Measurements from ENCODE around the gene RPUSD4.

The RPUSD4 gene

GRCh38 chr11:126161023-126161391 lies 50.4 kb downstream of the RPUSD4 start:
- Histone ChIP-seq H3K4me1 (ENCODE audit: control insufficient read depth, low read depth, low read length) (peaks cover 27% of the 10 kb centered on the region), H3K9ac (ENCODE audit: low read length) (no peak overlapping the region), H3K27ac (ENCODE audit: low read length) (no peak overlapping the region), H3K4me3 (ENCODE audit: low read length) (no peak overlapping the region), H3K9me3 (ENCODE audit: control insufficient read depth, low read depth, low read length) (no peaks in the 10 kb centered on the region), H3K27me3 (ENCODE audit: control insufficient read depth, insufficient read depth, low read length) (no peaks in the 10 kb centered on the region), H3K36me3 (ENCODE audit: control insufficient read depth, low read depth, low read length) (no peaks in the 10 kb centered on the region)

- Histone ChIP-seq H3K36me3 (ENCODE audit: control insufficient read depth, low read depth, low read length) (no peaks in the 10 kb centered on the region), H3K4me1 (ENCODE audit: control insufficient read depth, low read depth, low read length) (peaks cover 27% of the 10 kb centered on the region), H3K27ac (ENCODE audit: low read length) (no peak overlapping the region), H3K27me3 (ENCODE audit: control insufficient read depth, insufficient read depth, low read length) (no peaks in the 10 kb centered on the region), H3K9me3 (ENCODE audit: control insufficient read depth, low read depth, low read length) (no peaks in the 10 kb centered on the region), H3K9ac (ENCODE audit: low read length) (no peak overlapping the region), H3K4me3 (ENCODE audit: low read length) (no peak overlapping the region)
Measured at GRCh38 chr11:126160345-126161022, 51.0 kb downstream of the RPUSD4 start.

GRCh38 chr11:126159719-126160344 lies 51.6 kb downstream of the RPUSD4 start:
- Histone ChIP-seq H3K27me3 (ENCODE audit: control insufficient read depth, insufficient read depth, low read length) (no peaks in the 10 kb centered on the region), H3K36me3 (ENCODE audit: control insufficient read depth, low read depth, low read length) (no peaks in the 10 kb centered on the region), H3K4me1 (ENCODE audit: control insufficient read depth, low read depth, low read length) (peaks cover 27% of the 10 kb centered on the region), H3K27ac (ENCODE audit: low read length) (no peak overlapping the region), H3K4me3 (ENCODE audit: low read length) (no peak overlapping the region), H3K9ac (ENCODE audit: low read length) (no peak overlapping the region), H3K9me3 (ENCODE audit: control insufficient read depth, low read depth, low read length) (no peaks in the 10 kb centered on the region)

DNA sequence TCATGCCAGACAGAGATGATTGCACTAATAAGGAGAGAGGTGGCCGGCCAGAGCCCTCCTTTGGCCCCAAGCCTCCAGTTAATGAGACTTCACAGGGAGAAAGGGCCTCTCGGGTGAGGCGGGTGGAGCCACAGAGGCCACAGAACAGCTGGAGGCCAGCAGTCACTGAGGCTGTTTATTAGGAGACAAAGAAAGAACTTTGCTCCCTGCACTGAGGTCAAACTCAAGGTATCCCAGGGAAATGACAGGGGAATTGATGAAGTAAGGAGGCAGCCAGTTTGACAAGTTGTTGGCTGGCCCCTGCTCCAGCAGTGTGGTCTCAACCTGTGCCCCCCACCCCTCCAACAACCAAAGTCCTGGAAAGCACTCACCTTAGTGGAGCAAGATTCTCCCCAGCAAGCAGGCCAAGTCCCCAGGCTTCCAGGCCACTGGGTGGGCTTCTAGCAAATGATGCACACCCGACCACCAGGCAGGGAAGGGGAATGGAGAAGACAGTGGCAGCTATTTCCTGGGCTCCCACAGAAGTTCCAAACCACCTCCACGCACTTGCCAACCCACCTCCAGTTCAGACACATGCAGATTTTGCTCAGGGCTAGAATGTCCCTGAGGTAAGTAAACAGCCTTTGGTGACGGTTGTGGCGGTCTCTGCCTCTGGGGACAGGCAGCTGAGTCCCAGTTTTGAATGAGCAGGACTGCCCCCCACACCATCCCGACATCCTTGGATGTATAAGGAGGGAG lies 53.2 kb downstream of the RPUSD4 start:
- H3K4me3 ChIP-seq (ENCODE audit: low read length), result no peak overlapping the region
- H3K36me3 ChIP-seq (ENCODE audit: control insufficient read depth, low read depth, low read length), result no peaks in the 10 kb centered on the region
- H3K4me1 ChIP-seq (ENCODE audit: control insufficient read depth, low read depth, low read length), result peaks cover 32% of the 10 kb centered on the region
- H3K27ac ChIP-seq (ENCODE audit: low read length), result no peak overlapping the region
- H3K27me3 ChIP-seq (ENCODE audit: control insufficient read depth, insufficient read depth, low read length), result no peaks in the 10 kb centered on the region
- no peak overlapping the region for H3K9ac ChIP-seq (ENCODE audit: low read length)
- no peaks in the 10 kb centered on the region for H3K9me3 ChIP-seq (ENCODE audit: control insufficient read depth, low read depth, low read length)

DNA sequence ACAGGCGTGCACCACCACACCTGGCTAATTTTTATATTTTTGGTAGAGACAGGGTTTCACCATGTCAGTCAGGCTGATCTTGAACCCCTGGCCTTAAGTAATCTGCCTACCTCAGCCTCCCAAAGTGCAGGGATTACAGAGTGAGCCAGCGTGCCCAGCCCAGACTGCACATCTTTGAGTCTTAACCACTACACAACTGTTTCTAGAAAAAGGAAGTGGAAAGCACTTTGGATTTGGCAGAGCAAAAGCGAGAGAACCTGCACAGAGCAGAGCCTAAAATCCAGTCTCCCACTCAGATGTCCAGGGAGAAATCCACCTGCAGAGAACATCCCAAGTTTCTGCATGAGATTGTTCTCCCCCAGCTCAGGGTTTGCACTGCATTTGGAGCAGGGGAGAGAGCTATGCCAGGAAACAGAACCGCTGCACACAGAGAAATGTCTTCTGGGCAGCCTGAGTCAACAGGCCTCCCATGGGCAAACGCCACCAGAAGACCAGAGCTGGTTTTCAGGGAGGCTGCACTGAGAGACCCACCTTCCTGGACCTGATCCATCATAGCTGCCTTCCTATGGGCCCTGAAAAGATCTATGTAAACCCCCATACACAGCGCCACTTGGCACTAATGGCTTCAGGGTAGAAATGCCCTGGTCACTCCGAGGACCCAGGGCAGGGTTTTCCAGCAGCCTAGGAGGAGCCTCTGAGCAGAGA lies 54.0 kb downstream of the RPUSD4 start:
- H3K4me3 ChIP-seq (ENCODE audit: low read length), result no peak overlapping the region
- H3K4me1 ChIP-seq (ENCODE audit: control insufficient read depth, low read depth, low read length), result peaks cover 32% of the 10 kb centered on the region
- no peaks in the 10 kb centered on the region for H3K27me3 ChIP-seq (ENCODE audit: control insufficient read depth, insufficient read depth, low read length)
- H3K27ac ChIP-seq (ENCODE audit: low read length), result no peak overlapping the region
- no peak overlapping the region for H3K9ac ChIP-seq (ENCODE audit: low read length)
- H3K9me3 ChIP-seq (ENCODE audit: control insufficient read depth, low read depth, low read length), result no peaks in the 10 kb centered on the region
- no peaks in the 10 kb centered on the region for H3K36me3 ChIP-seq (ENCODE audit: control insufficient read depth, low read depth, low read length)

DNA sequence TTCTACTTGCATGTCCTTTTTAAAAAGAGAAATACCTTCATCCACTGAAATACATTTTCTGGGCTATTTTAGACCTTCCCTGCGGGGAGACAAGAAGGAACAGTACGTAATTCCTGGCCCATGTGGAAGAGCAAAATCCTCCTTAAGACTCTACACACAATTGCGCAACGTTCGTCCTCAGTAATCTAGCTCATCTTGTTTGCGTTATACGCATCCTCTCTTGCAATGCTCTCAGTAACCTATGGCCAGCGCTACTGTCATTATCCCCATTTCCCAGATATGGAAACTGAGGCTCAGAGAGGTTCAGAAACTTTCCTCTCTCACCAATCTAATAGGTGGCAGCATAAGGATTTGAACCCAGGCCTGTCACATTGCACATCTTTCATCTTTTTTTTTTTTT lies 54.6 kb downstream of the RPUSD4 start:
- Histone ChIP-seq H3K27me3 (ENCODE audit: control insufficient read depth, insufficient read depth, low read length) (no peaks in the 10 kb centered on the region), H3K9me3 (ENCODE audit: control insufficient read depth, low read depth, low read length) (no peaks in the 10 kb centered on the region), H3K4me1 (ENCODE audit: control insufficient read depth, low read depth, low read length) (peaks cover 32% of the 10 kb centered on the region), H3K9ac (ENCODE audit: low read length) (no peak overlapping the region), H3K27ac (ENCODE audit: low read length) (no peak overlapping the region), H3K4me3 (ENCODE audit: low read length) (no peak overlapping the region), H3K36me3 (ENCODE audit: control insufficient read depth, low read depth, low read length) (no peaks in the 10 kb centered on the region)

DNA sequence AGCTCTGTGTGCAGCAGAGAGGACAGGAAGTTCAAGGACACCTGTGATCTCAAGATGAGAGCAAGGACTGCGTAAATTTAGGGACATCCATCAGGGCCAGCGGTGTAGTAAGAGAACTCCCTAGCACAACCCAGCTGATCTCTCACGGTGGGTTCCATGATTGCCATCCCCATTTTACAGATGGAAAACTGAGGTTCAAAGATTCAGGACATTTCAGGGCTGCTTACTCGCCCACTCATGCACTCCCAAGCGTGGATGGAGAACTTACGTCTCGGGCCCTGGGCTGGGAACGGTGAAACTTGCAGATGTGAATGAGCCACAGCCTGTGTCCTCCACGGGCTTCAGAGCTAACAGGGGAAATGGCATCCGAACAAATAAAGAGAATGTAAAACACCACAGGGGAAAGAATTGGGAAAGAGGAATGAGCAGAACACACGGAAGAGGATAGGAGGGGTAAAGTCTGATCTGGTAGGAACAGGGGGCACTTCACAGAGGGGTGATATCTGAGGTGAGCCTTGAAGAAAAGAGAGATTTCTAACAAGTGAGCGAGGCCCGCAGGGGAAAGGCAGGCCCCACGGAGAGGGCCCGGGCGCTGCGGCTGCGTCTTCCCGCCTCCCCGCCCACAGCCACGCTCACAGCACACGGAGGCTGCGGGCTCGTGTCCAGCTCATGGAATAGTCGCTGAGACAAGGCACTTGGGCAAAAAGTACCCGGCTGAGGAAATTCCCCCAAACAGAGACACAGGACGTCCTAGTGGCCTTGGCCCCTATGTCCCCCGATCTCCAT lies 55.9 kb downstream of the RPUSD4 start:
- Histone ChIP-seq H3K27me3 (ENCODE audit: control insufficient read depth, insufficient read depth, low read length) (no peaks in the 10 kb centered on the region), H3K9ac (ENCODE audit: low read length) (no peak overlapping the region), H3K4me3 (ENCODE audit: low read length) (no peak overlapping the region), H3K9me3 (ENCODE audit: control insufficient read depth, low read depth, low read length) (no peaks in the 10 kb centered on the region), H3K27ac (ENCODE audit: low read length) (no peak overlapping the region), H3K36me3 (ENCODE audit: control insufficient read depth, low read depth, low read length) (no peaks in the 10 kb centered on the region), H3K4me1 (ENCODE audit: control insufficient read depth, low read depth, low read length) (peaks cover 32% of the 10 kb centered on the region)

GRCh38 chr11:126154691-126155090 lies 56.8 kb downstream of the RPUSD4 start:
- Histone ChIP-seq H3K9me3 (ENCODE audit: control insufficient read depth, low read depth, low read length) (no peaks in the 10 kb centered on the region), H3K4me3 (ENCODE audit: low read length) (no peak overlapping the region), H3K36me3 (ENCODE audit: control insufficient read depth, low read depth, low read length) (no peaks in the 10 kb centered on the region), H3K27ac (ENCODE audit: low read length) (no peak overlapping the region), H3K27me3 (ENCODE audit: control insufficient read depth, insufficient read depth, low read length) (no peaks in the 10 kb centered on the region), H3K4me1 (ENCODE audit: control insufficient read depth, low read depth, low read length) (peaks cover 23% of the 10 kb centered on the region), H3K9ac (ENCODE audit: low read length) (no peak overlapping the region)

GRCh38 chr11:126153972-126154371 lies 57.5 kb downstream of the RPUSD4 start:
- no peak overlapping the region for H3K9ac ChIP-seq (ENCODE audit: low read length)
- H3K27me3 ChIP-seq (ENCODE audit: control insufficient read depth, insufficient read depth, low read length), result no peaks in the 10 kb centered on the region
- H3K4me3 ChIP-seq (ENCODE audit: low read length), result no peak overlapping the region
- no peak overlapping the region for H3K27ac ChIP-seq (ENCODE audit: low read length)
- H3K4me1 ChIP-seq (ENCODE audit: control insufficient read depth, low read depth, low read length), result peaks cover 17% of the 10 kb centered on the region
- H3K36me3 ChIP-seq (ENCODE audit: control insufficient read depth, low read depth, low read length), result no peaks in the 10 kb centered on the region
- no peaks in the 10 kb centered on the region for H3K9me3 ChIP-seq (ENCODE audit: control insufficient read depth, low read depth, low read length)

- Histone ChIP-seq H3K27ac (ENCODE audit: low read length) (no peak overlapping the region), H3K27me3 (ENCODE audit: control insufficient read depth, insufficient read depth, low read length) (no peaks in the 10 kb centered on the region), H3K4me1 (ENCODE audit: control insufficient read depth, low read depth, low read length) (peaks cover 11% of the 10 kb centered on the region), H3K9me3 (ENCODE audit: control insufficient read depth, low read depth, low read length) (no peaks in the 10 kb centered on the region), H3K4me3 (ENCODE audit: low read length) (no peak overlapping the region), H3K36me3 (ENCODE audit: control insufficient read depth, low read depth, low read length) (no peaks in the 10 kb centered on the region), H3K9ac (ENCODE audit: low read length) (no peak overlapping the region)
Measured at GRCh38 chr11:126153006-126153405, 58.4 kb downstream of the RPUSD4 start.

DNA sequence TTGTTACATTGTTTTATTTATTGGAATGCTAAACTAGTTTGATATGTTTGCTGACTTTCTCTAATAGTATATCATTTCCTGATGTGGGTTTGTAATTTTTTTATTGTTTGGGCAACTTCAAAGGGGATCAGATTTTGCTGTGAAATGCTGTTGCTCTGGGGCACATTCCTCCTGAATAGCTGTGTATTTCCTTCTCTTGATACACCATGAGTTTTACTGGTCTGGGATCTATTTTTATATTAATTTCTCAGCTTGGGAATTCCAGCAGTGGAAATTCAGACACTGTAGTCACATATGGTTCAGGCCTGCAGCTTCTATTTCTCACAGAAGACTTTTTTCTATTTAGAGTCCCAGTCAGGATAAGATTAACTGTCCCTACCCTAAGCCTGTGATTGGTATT lies 58.9 kb downstream of the RPUSD4 start:
- Histone ChIP-seq H3K9me3 (ENCODE audit: control insufficient read depth, low read depth, low read length) (no peaks in the 10 kb centered on the region), H3K9ac (ENCODE audit: low read length) (no peak overlapping the region), H3K27me3 (ENCODE audit: control insufficient read depth, insufficient read depth, low read length) (no peaks in the 10 kb centered on the region), H3K36me3 (ENCODE audit: control insufficient read depth, low read depth, low read length) (no peaks in the 10 kb centered on the region), H3K27ac (ENCODE audit: low read length) (no peak overlapping the region), H3K4me3 (ENCODE audit: low read length) (no peak overlapping the region), H3K4me1 (ENCODE audit: control insufficient read depth, low read depth, low read length) (peaks cover 16% of the 10 kb centered on the region)

All from iPS-18a (cell line).